NCI-H1436 treated with DMSO at 0.1 percent for 48 hours (cell line): ENCODE measurements around the gene CKMT2.

Experiments used
- DNase-seq: peaks from one replicate; lab custom pipeline; 2025; lab: John Stamatoyannopoulos, UW

Gene CKMT2

DNA sequence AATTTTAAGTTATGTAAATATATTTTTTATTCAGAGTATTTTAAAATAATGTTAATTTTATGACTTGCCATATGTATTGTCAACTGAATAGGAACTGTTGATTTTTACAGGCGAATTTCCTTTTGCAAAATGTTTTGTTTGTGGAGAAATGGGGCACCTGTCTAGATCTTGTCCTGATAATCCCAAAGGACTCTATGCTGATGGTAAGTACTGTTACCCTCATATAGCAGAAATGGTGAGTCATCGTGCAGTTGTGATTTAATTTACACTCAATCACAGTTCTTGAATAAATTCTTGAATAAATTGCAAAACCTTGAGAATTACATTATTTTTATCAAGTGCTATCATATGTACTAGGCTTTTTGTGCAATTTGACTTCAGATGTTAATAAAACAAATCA lies 75.7 kb downstream of the CKMT2 start:
- no peak for DNase-seq

DNA sequence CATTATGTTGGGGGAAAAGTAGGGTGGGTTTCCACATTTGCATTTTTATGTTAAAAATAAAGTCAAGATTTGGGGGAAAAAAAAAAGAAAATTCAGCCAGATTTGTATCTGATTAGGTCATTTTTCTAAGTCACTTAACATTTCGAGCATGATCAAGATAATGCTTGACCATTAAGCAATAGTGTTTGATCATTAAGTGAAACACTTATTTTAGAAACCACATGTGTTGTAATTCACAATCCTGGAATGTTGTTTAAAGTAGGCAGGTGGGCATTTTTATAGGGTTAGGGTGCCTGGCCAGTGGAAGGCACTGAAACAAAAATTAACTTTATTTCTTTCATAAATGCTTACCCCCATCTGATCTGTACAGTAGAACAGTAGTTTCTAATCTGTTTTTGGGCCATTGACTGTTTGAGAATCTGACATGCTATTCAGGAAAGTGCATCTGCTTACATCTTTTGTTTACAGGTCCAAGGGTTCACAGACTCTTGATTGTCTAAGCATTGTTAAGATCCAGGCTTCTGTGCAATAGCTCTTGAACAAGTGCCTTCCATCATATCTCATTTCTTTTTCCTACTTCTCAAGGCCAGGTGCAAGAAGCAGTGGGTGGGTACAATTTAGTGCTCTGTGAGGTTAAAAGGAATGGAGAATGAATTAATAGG lies 77.4 kb downstream of the CKMT2 start:
- DNase-seq: no peak

DNA sequence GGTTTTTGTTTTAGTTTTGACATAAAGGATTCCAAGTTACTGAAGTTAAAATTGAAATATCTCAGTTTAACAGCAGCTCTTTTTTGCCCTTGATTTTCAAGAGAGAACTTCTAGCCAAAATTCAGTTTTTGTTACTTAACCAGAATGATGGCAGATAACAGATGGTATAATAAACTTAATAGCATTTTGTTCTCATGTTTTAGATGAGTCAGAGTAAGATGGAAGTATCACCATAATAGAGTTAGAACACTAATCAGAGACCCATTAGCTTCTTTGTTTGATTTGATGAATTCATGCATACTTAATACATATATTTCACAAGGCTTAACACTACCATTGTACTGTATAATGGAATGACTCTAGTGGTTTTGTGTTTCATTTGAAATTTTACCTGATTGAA lies 80.2 kb downstream of the CKMT2 start:
- DNase-seq: no peak

DNA sequence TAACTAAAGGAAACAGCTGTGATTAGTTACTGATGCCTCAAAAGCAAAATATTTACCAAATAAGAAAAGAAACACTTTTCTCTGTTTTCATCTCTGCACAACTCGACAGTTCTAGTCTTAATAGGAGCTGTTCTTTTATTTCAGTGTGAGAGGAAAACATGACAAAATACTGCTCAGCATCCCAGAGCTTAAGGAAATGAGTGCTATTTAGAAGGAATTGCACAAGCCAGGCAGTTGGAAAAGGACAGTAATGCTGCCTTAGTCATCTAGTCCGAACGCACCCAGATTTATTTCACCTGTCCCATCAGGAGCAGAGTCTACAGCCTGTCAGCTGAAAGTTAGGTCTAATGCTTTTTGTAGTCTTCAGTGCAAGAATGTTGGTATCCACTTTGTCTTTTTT lies 80.6 kb downstream of the CKMT2 start:
- DNase-seq: no peak

DNA sequence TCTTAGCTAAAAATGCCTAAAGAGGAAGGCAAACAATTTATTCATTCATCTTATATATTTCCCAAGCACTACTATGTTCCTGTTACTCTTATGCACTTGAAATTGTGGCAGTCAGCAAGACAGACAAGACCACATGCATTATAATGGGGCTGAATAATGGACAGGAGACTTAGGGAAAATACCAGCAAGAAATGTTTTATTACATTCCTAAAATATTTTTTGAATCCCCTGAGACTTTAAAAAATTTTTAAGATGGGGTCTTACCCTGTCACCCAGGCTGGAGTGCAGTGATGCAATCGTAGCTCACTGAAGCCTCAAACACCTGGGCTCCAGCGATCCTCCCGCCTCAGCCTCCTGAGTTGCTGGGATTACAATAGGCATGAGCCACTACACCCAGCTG lies 81.5 kb downstream of the CKMT2 start:
- DNase-seq: no peak

DNA sequence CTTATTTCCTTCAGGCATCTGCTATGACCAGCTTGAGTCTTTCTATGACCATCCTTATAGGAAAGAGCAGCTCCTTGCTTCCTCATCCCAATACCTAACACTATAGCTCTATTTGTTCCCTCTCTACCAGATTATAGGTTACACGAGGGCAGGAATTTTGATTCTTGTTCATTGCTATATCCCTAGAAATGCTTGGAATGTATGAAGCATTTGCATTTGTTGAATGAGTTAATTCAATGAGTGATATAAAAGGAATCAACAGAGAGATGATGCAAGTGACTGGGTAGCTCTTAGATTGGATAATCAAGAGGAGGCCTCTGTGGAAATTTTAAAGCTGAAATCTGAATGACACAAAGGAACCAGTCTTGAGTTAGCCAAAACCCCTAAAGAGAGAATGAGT lies 82.2 kb downstream of the CKMT2 start:
- no peak for DNase-seq

DNA sequence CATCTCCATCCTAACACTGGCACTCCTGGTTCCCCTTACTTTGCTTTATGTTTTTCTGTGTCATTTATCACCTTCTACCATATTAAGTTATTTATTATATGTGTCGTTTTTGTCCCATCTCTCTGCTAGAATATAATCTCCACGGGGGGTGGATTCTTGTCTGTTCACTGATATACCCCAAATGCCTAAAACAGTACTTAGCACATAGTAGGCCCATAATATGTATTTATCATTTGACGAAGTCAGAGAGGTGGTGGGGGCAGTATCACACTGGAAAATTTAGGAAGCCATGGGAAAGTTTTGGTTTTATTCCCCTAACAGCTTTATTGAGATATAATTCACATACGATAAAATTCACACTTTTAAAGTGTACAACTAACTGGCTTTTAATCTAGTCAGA lies 82.7 kb downstream of the CKMT2 start:
- no peak for DNase-seq
